Upper lobe of left lung (tissue), 4 donors: ENCODE measurements around the gene ATRNL1.

ENCODE experiments used
- POLR2AphosphoS5 ChIP-seq, 2 donors: sonication (generic); formaldehyde crosslinking; IDR thresholded peaks; one replicate each; pipeline ENCODE4 v1.5.1; 2017; ENCODE audit warnings: antibody characterized with exemption in 2 of 2
- TF ChIP-seq, protein P1 (sequence below), 6 experiments: fragments of 450-650 bp in 4 of 6; fragments of 200-600 bp in 2 of 6; sonication (generic) in 2 of 6; IDR thresholded peaks; one replicate each; pipeline ENCODE4 v1.5.1; 2016 to 2019; ENCODE audit warnings: antibody characterized with exemption in 6 of 6

GRCh38 chr10:115965376-115965775, 872.2 kb downstream of the ATRNL1 start:
- TF ChIP-seq POLR2AphosphoS5 (IDR thresholded peaks at IDR 0.05), result no peak
- TF ChIP-seq, protein P1, sequence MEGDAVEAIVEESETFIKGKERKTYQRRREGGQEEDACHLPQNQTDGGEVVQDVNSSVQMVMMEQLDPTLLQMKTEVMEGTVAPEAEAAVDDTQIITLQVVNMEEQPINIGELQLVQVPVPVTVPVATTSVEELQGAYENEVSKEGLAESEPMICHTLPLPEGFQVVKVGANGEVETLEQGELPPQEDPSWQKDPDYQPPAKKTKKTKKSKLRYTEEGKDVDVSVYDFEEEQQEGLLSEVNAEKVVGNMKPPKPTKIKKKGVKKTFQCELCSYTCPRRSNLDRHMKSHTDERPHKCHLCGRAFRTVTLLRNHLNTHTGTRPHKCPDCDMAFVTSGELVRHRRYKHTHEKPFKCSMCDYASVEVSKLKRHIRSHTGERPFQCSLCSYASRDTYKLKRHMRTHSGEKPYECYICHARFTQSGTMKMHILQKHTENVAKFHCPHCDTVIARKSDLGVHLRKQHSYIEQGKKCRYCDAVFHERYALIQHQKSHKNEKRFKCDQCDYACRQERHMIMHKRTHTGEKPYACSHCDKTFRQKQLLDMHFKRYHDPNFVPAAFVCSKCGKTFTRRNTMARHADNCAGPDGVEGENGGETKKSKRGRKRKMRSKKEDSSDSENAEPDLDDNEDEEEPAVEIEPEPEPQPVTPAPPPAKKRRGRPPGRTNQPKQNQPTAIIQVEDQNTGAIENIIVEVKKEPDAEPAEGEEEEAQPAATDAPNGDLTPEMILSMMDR (IDR thresholded peaks at IDR 0.05), result no peak
